Sigmoid colon (tissue), 4 donors: ENCODE results near the gene SIK2.

Source experiments
- CTCF ChIP-seq, 4 experiments: fragments of 450-650 bp in 3 of 4; fragments of 200-600 bp in 1 of 4; IDR thresholded peaks; one replicate each; pipeline ENCODE4 v1.5.1; 2016 to 2019; ENCODE audit warnings: antibody characterized with exemption in 4 of 4, mild to moderate bottlenecking in 3 of 4, moderate library complexity in 2 of 4
- POLR2A ChIP-seq, 2 donors: fragments of 450-650 bp; IDR thresholded peaks; one replicate each; pipeline ENCODE4 v1.6.1; 2016; ENCODE audit warnings: antibody characterized with exemption in 2 of 2, mild to moderate bottlenecking in 2 of 2, moderate library complexity in 2 of 2
- POLR2AphosphoS5 ChIP-seq, 4 donors: sonication (generic); formaldehyde crosslinking; IDR thresholded peaks; one replicate each; pipeline ENCODE4 v1.6.1; 2017; ENCODE audit warnings: antibody characterized with exemption in 4 of 4

GRCh38 chr11:111727431-111727830 is 125.2 kb downstream of the SIK2 start:
- TF ChIP-seq CTCF (IDR thresholded peaks at IDR 0.05) (no peak), POLR2A (IDR thresholded peaks at IDR 0.05) (no peak), POLR2AphosphoS5 (IDR thresholded peaks at IDR 0.05) (no peak)
